H9 (cell line): ENCODE measurements around the gene GDPD4. TPM values are rescaled to one million over a fixed set of nuclear protein-coding genes. Genes with fewer than 3 reads are reported as not detected.

Experiments
- DNase-seq: peaks from one replicate; pipeline ENCODE4 v3.0.0-alpha.2; 2017
- H2AFZ ChIP-seq: one replicate; pipeline ENCODE4 v1.6.1; 2013; ENCODE audit warnings: mild to moderate bottlenecking, low read length, control low read depth, moderate library complexity
- H2AK5ac ChIP-seq: 2 replicates; pipeline ENCODE4 v1.6.1; 2013; ENCODE audit warnings: low read length, control low read depth, mixed read lengths; ENCODE audit not compliant: insufficient read length
- H2BK120ac ChIP-seq: one replicate; pipeline ENCODE4 v1.6.1; 2013; ENCODE audit warnings: low read depth, mild to moderate bottlenecking, low read length, control low read depth, inconsistent platforms; ENCODE audit not compliant: poor library complexity, severe bottlenecking
- H2BK12ac ChIP-seq: 2 replicates; pipeline ENCODE4 v1.6.1; 2013; ENCODE audit warnings: low read length, control low read depth, mixed read lengths, low read depth; ENCODE audit not compliant: insufficient read length
- H2BK15ac ChIP-seq: 2 replicates; pipeline ENCODE4 v1.6.1; 2013; ENCODE audit warnings: low read depth, low read length, control low read depth
- H2BK20ac ChIP-seq: one replicate; pipeline ENCODE4 v1.6.1; 2013; ENCODE audit warnings: low read depth, mild to moderate bottlenecking, low read length, control low read depth, inconsistent platforms; ENCODE audit not compliant: poor library complexity, severe bottlenecking
- H2BK5ac ChIP-seq: 2 replicates; pipeline ENCODE4 v1.6.1; 2013; ENCODE audit warnings: low read length, control low read depth, mixed read lengths; ENCODE audit not compliant: insufficient read length
- H3K14ac ChIP-seq: 2 replicates; pipeline ENCODE4 v1.6.1; 2013; ENCODE audit warnings: low read length, control low read depth; ENCODE audit not compliant: insufficient read depth
- H3K18ac ChIP-seq: 2 replicates; pipeline ENCODE4 v1.6.1; 2013; ENCODE audit warnings: low read depth, mild to moderate bottlenecking, mixed read lengths, low read length, control low read depth; ENCODE audit not compliant: insufficient read length
- H3K23ac ChIP-seq: 2 replicates; pipeline ENCODE4 v1.6.1; 2013; ENCODE audit warnings: low read length, control low read depth, mixed read lengths, low read depth; ENCODE audit not compliant: insufficient read length
- H3K23me2 ChIP-seq: 2 replicates; pipeline ENCODE4 v1.6.1; 2013; ENCODE audit warnings: low read depth, mild to moderate bottlenecking, mixed read lengths, low read length, control low read depth; ENCODE audit not compliant: insufficient read length, poor library complexity, severe bottlenecking
- H3K27ac ChIP-seq: 2 replicates; pipeline ENCODE4 v1.5.1; 2013; ENCODE audit warnings: low read length, control low read depth, mixed read lengths, low read depth; ENCODE audit not compliant: insufficient read length
- H3K27me3 ChIP-seq: 2 replicates; pipeline ENCODE4 v1.6.1; 2013; ENCODE audit warnings: low read length, control low read depth, inconsistent platforms; ENCODE audit not compliant: insufficient read depth
- H3K4ac ChIP-seq: 2 replicates; pipeline ENCODE4 v1.6.1; 2013; ENCODE audit warnings: low read depth, mild to moderate bottlenecking, control low read depth, inconsistent platforms, low read length, moderate library complexity
- H3K4me1 ChIP-seq: 2 replicates; pipeline ENCODE4 v1.6.1; 2013; ENCODE audit warnings: low read length, control low read depth, inconsistent platforms; ENCODE audit not compliant: insufficient read depth
- H3K4me2 ChIP-seq: 2 replicates; pipeline ENCODE4 v1.6.1; 2013; ENCODE audit warnings: low read length, control low read depth, mixed read lengths; ENCODE audit not compliant: insufficient read length, insufficient read depth
- H3K56ac ChIP-seq: 2 replicates; pipeline ENCODE4 v1.6.1; 2013; ENCODE audit warnings: low read depth, mild to moderate bottlenecking, mixed read lengths, low read length, control low read depth; ENCODE audit not compliant: insufficient read length
- H3K79me1 ChIP-seq: 2 replicates; pipeline ENCODE4 v1.6.1; 2013; ENCODE audit warnings: low read depth, mild to moderate bottlenecking, moderate library complexity, low read length, control low read depth, inconsistent platforms; ENCODE audit not compliant: insufficient read depth, poor library complexity, severe bottlenecking
- H3K79me2 ChIP-seq: 2 replicates; pipeline ENCODE4 v1.6.1; 2013; ENCODE audit warnings: low read length, control low read depth, inconsistent platforms; ENCODE audit not compliant: insufficient read depth
- H3K9ac ChIP-seq: 2 replicates; pipeline ENCODE4 v1.6.1; 2013; ENCODE audit warnings: low read length, control low read depth, mixed read lengths; ENCODE audit not compliant: insufficient read length; ENCODE audit errors: extremely low read depth
- H3K9me3 ChIP-seq: one replicate; pipeline ENCODE4 v1.6.1; 2013; ENCODE audit warnings: low read depth, low read length, inconsistent platforms; ENCODE audit not compliant: control insufficient read depth
- H3T11ph ChIP-seq: one replicate; pipeline ENCODE4 v1.6.1; 2013; ENCODE audit warnings: mild to moderate bottlenecking, low read length, control low read depth, inconsistent platforms
- H4K20me1 ChIP-seq: one replicate; pipeline ENCODE4 v1.6.1; 2013; ENCODE audit not compliant: control insufficient read depth, insufficient read length, insufficient read depth
- H4K5ac ChIP-seq: 2 replicates; pipeline ENCODE4 v1.6.1; 2013; ENCODE audit warnings: low read depth, mild to moderate bottlenecking, mixed read lengths, low read length, control low read depth; ENCODE audit not compliant: insufficient read length
- H4K8ac ChIP-seq: replicated peaks from 2 replicates; pipeline ENCODE4 v1.6.1; 2013; ENCODE audit warnings: low read length, control low read depth, mixed read lengths, low read depth; ENCODE audit not compliant: insufficient read length
- H4K91ac ChIP-seq: 2 replicates; pipeline ENCODE4 v1.6.1; 2013; ENCODE audit warnings: low read depth, mild to moderate bottlenecking, moderate library complexity, mixed read lengths, low read length, control low read depth; ENCODE audit not compliant: insufficient read length
- H3K27ac Mint-ChIP-seq, 3 experiments: 2 replicates in 2 of 3; 3 replicates in 1 of 3; pipeline ENCODE4 v1.8.0; 2020 to 2021; ENCODE audit warnings: mixed read lengths in 3 of 3, mild to moderate bottlenecking in 1 of 3, moderate library complexity in 1 of 3
- H3K27me3 Mint-ChIP-seq: 2 replicates; pipeline ENCODE4 v1.8.0; 2021; ENCODE audit warnings: low read depth, mild to moderate bottlenecking, moderate library complexity, mixed read lengths
- H3K36me3 Mint-ChIP-seq, 3 experiments: 2 replicates in 2 of 3; 3 replicates in 1 of 3; pipeline ENCODE4 v1.8.0; 2020 to 2021; ENCODE audit warnings: low read depth in 3 of 3, mixed read lengths in 3 of 3; ENCODE audit not compliant: insufficient read depth in 1 of 3
- H3K4me1 Mint-ChIP-seq, 2 experiments: 2 replicates each; pipeline ENCODE4 v1.8.0; 2020; ENCODE audit warnings: mixed read lengths in 2 of 2
- H3K4me3 Mint-ChIP-seq, 2 experiments: 2 replicates in 1 of 2; 3 replicates in 1 of 2; pipeline ENCODE4 v1.8.0; 2020 to 2021; ENCODE audit warnings: mild to moderate bottlenecking in 2 of 2, mixed read lengths in 2 of 2, moderate library complexity in 1 of 2
- H3K9me3 Mint-ChIP-seq, 2 experiments: 2 replicates in 1 of 2; 3 replicates in 1 of 2; pipeline ENCODE4 v1.8.0; 2020; ENCODE audit warnings: mild to moderate bottlenecking in 2 of 2, mixed read lengths in 2 of 2, moderate library complexity in 1 of 2
- CTCF ChIP-seq: fragments of 200-600 bp; sonication (generic); conservative IDR thresholded peaks from 3 replicates; pipeline ENCODE4 v1.8.0; 2021; ENCODE audit warnings: antibody characterized with exemption, mild to moderate bottlenecking
- WGBS: extraction: QIAGEN DNeasy Blood & Tissue Kit; methylation state at CpG from one replicate; pipeline ENCODE4 v1.1.7; 2013; ENCODE audit warnings: missing lambda C conversion rate, low lambda C conversion rate, mixed read lengths; ENCODE audit not compliant: insufficient read length; ENCODE audit errors: extremely low coverage; 5-methylcytosine and 5-hydroxymethylcytosine counted together
- total RNA-seq: library from RNA; stranded (reverse); gene quantifications from 2 replicates; pipeline ENCODE4 v1.2.1, GENCODE V29; 2021

Gene GDPD4
- total RNA-seq, 1 experiment from 2014 or later: not detected

- Histone ChIP-seq H2BK20ac (no peak overlapping the region), H3K79me1 (no peaks in the 10 kb centered on the region), H4K8ac (no peak overlapping the region), H2AFZ (no peak overlapping the region), H2BK5ac (no peak overlapping the region), H3K79me2 (no peaks in the 10 kb centered on the region), H3K9me3 (no peaks in the 10 kb centered on the region), H3K14ac (no peak overlapping the region), H4K91ac (no peak overlapping the region), H3K4me2 (no peak overlapping the region), H3K4me1 (no peaks in the 10 kb centered on the region), H2BK120ac (no peak overlapping the region), H4K5ac (no peak overlapping the region), H3K27me3 (no peaks in the 10 kb centered on the region), H3K23ac (no peak overlapping the region), H3K18ac (no peak overlapping the region), H3K27ac (no peak overlapping the region), H3K56ac (no peak overlapping the region), H3K9ac (no peak overlapping the region), H2BK15ac (no peak overlapping the region), H3K4ac (no peak overlapping the region), H4K20me1 (no peaks in the 10 kb centered on the region), H3T11ph (no peak overlapping the region), H2AK5ac (no peak overlapping the region), H3K23me2 (no peaks in the 10 kb centered on the region), H2BK12ac (no peak overlapping the region)
- Mint-ChIP-seq H3K4me1 (peaks cover 9% of the 10 kb centered on the region in 2 experiments), H3K27ac (no peak overlapping the region; a peak in 1 of 7 replicates), H3K36me3 (no peaks in the 10 kb centered on the region), H3K4me3 (no peak overlapping the region), H3K9me3 (no peaks in the 10 kb centered on the region), H3K27me3 (no peaks in the 10 kb centered on the region; the same call in 1 of the 2 replicates)
- no CpG with 5 or more reads among the region's 5 CpGs for WGBS
- no peak for DNase-seq
- no peak for TF ChIP-seq CTCF
Measured at GRCh38 chr11:77310721-77311120, 9.2 kb upstream of the GDPD4 start.
